ENCODE data around the gene SLITRK1. TPM values are rescaled to one million over a fixed set of nuclear protein-coding genes. Genes with fewer than 3 reads are reported as not detected.

Gene SLITRK1
- total RNA-seq, 1 experiment from 2014 or later = 1.9 TPM

GRCh38 chr13:83881917-83882605, at the start of gene SLITRK1 (continued):
- TF ChIP-seq KAT7 (CRISPR knock-in tag; IDR thresholded peaks at IDR 0.05; ENCODE audit: borderline replicate concordance) = no peak
- TF ChIP-seq ZNF671 (CRISPR knock-in tag; IDR thresholded peaks at IDR 0.05) = no peak

GRCh38 chr13:83929157-83929556, 46.9 kb upstream of the SLITRK1 start:
- DNase-seq (ENCODE audit: low spot score) (no peak), ATAC-seq (no peak)
- Mint-ChIP-seq H3K27me3 (ENCODE audit: low read depth) (no peaks in the 10 kb centered on the region), H3K36me3 (no peaks in the 10 kb centered on the region), H3K4me3 (no peak overlapping the region), H3K4me1 (peaks cover 4% of the 10 kb centered on the region), H3K27ac (no peak overlapping the region), H3K9me3 (peaks cover 3% of the 10 kb centered on the region; the same call in 1 of the 2 replicates)
- ChIA-PET CTCF (no interaction called here), POLR2A (no interaction called here)
- TF ChIP-seq ZNF512 (CRISPR knock-in tag; IDR thresholded peaks at IDR 0.05; ENCODE audit: borderline replicate concordance) = no peak
- TF ChIP-seq FOXP4 (CRISPR knock-in tag; IDR thresholded peaks at IDR 0.05) = no peak
- TF ChIP-seq ATF6 (CRISPR knock-in tag; IDR thresholded peaks at IDR 0.05) = no peak
- TF ChIP-seq ATF2 (CRISPR knock-in tag; IDR thresholded peaks at IDR 0.05; ENCODE audit: borderline replicate concordance, low read depth) = no peak
- no peak for TF ChIP-seq ERG (CRISPR knock-in tag; IDR thresholded peaks at IDR 0.05)
- TF ChIP-seq TEAD4 (CRISPR knock-in tag; IDR thresholded peaks at IDR 0.05) = no peak
- no peak for TF ChIP-seq ZNF671 (CRISPR knock-in tag; IDR thresholded peaks at IDR 0.05)
- TF ChIP-seq CDX4 (CRISPR knock-in tag; IDR thresholded peaks at IDR 0.05; ENCODE audit: borderline replicate concordance) = no peak
- TF ChIP-seq OVOL2 (CRISPR knock-in tag; IDR thresholded peaks at IDR 0.05; ENCODE audit: borderline replicate concordance) = no peak
- no peak for TF ChIP-seq USF1 (CRISPR knock-in tag; IDR thresholded peaks at IDR 0.05)
- TF ChIP-seq ZNF416 (CRISPR knock-in tag; IDR thresholded peaks at IDR 0.05) = no peak
- TF ChIP-seq CBFB (CRISPR knock-in tag; IDR thresholded peaks at IDR 0.05; ENCODE audit: low read depth) = no peak
- no peak for TF ChIP-seq ELF4 (CRISPR knock-in tag; IDR thresholded peaks at IDR 0.05; ENCODE audit: low read depth)
- TF ChIP-seq HMGA2 (CRISPR knock-in tag; IDR thresholded peaks at IDR 0.05) = no peak

All from WTC11 (cell line).